Fibroblast of the aortic adventitia (primary cell): Measurements from ENCODE around the gene TMEM229B. TPM values are rescaled to one million over a fixed set of nuclear protein-coding genes. Genes with fewer than 3 reads are reported as not detected.

Experiments used
- DNase-seq: peaks from one replicate; pipeline ENCODE4 v3.0.0-alpha.2; 2010; ENCODE audit warnings: low read depth
- H3K4me3 ChIP-seq: 2 replicates; pipeline ENCODE4 v1.5.1; 2011; ENCODE audit warnings: low read depth, mild to moderate bottlenecking, control low read depth, low read length, moderate library complexity
- CTCF ChIP-seq: IDR thresholded peaks from 2 replicates; pipeline ENCODE4 v1.5.1; 2011; ENCODE audit warnings: mild to moderate bottlenecking, low read length, control low read depth, inconsistent platforms; ENCODE audit not compliant: insufficient read depth
- total RNA-seq: library from RNA; depleted of rRNA; stranded (reverse); fragments of >200 nt; gene quantifications from 2 replicates; pipeline ENCODE4 v1.2.3, GENCODE V29; 2012; ENCODE audit warnings: low replicate concordance

Gene TMEM229B
- total RNA-seq, 1 donor = 0.81 TPM

GRCh38 chr14:67529947-67530935, 41.7 kb upstream of the TMEM229B start:
- TF ChIP-seq CTCF = no peak
- no peak for DNase-seq
- H3K4me3 ChIP-seq = no peak overlapping the region

- no peak for TF ChIP-seq CTCF
- H3K4me3 ChIP-seq = no peak overlapping the region
- no peak for DNase-seq
These were observed 39.8 kb upstream of the TMEM229B start for GRCh38 chr14:67528276-67528675.

- H3K4me3 ChIP-seq = no peak overlapping the region
- no peak for DNase-seq
- no peak for TF ChIP-seq CTCF
These were observed 39.2 kb upstream of the TMEM229B start for GRCh38 chr14:67527756-67528155.

GRCh38 chr14:67526676-67527459, 38.3 kb upstream of the TMEM229B start:
- peak; percentile 59 for DNase-seq
- peak; percentile 52 for TF ChIP-seq CTCF

GRCh38 chr14:67526181-67526580, 37.7 kb upstream of the TMEM229B start:
- DNase-seq = no peak
- TF ChIP-seq CTCF = no peak
- no peak overlapping the region for H3K4me3 ChIP-seq

More at GRCh38 chr14:67526676-67527459, 38.3 kb upstream of the TMEM229B start:
- no peak overlapping the region for H3K4me3 ChIP-seq

- TF ChIP-seq CTCF = no peak
- no peak overlapping the region for H3K4me3 ChIP-seq
- DNase-seq = no peak
These were observed 36.9 kb upstream of the TMEM229B start for GRCh38 chr14:67525389-67525788.
